OCI-LY7 (cell line): ENCODE measurements around the gene SCGB1C1.

Experiments used
- CTCF ChIP-seq: fragments of 200-600 bp; sonication (generic); conservative IDR thresholded peaks from 2 replicates; pipeline ENCODE4 v1.5.1; 2014; ENCODE audit warnings: mild to moderate bottlenecking, antibody characterized with exemption, low read length, moderate library complexity, mixed read lengths
- EZH2phosphoT487 ChIP-seq: fragments of 200-600 bp; sonication (generic); IDR thresholded peaks from 2 replicates; pipeline ENCODE4 v1.6.1; 2018; ENCODE audit warnings: low read depth, borderline replicate concordance, mild to moderate bottlenecking, mixed run types, antibody characterized with exemption, low read length, moderate library complexity, mixed read lengths

DNA sequence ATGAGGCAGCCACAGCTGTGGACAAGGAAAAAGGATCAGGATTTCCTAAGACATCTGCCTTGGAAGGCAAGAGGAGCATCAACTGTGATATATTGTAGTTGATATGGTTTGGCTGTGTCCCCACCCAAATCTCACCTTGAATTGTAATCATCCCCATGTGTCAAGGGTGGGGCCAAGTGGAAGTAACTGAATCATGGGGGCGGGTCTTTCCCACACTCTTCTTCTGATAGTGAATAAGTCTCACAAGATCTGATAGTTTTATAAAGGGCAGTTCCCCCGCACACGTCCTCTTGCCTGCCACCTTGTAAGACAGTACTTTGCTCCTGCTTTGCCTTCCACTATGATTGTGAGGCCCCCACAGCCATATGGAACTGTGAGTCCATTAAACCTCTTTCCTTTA lies 24.8 kb downstream of the SCGB1C1 start:
- TF ChIP-seq CTCF (no peak), EZH2phosphoT487 (no peak)
